ENCODE results near the gene ITGB5. TPM values are rescaled to one million over a fixed set of nuclear protein-coding genes. Genes with fewer than 3 reads are reported as not detected.

The ITGB5 gene
- total RNA-seq, 2 donors from 2014 or later = 576 to 592 TPM

DNA sequence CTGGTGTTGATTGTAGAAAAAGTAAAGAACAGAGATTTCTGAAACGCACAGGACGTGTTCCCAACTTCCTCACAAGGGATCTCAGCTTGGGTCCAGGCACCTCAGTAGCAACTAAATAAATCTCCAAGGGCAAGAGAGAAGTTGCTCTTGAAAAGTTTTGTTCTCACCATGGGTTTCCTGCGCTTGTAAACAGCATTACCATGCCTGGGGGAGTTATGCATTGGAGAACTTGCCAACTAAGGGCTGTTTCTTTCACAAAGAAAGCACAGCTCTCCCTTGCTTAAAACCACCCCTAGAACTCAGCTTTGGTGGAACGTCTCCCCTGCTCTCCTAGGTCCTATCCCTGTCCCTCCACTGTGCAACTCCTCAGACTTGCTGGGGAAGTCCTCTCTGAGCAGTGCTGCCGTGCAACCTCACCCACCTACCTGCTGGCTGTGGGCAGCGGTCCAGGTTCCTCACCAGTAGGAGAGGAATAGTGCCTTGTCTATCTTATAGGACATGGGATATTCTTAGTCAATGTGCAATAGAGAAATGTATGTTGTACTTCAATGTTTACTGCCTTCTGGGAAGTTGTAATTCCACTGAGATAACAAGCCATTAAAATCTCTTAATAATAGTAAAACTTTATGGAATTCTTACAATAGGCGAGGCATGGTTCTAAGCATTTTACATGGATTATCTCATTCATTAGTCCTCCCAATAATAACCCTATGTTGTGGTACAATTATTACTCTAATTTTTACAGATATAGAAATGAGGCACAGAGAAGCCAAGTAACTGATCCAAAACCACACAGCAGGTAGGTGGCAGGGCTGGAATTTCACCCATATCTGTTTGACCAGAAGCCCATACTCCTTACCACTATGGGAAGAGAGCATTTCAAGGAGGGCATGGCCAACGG lies 105.4 kb downstream of the ITGB5 start:
- TF ChIP-seq, protein P1, sequence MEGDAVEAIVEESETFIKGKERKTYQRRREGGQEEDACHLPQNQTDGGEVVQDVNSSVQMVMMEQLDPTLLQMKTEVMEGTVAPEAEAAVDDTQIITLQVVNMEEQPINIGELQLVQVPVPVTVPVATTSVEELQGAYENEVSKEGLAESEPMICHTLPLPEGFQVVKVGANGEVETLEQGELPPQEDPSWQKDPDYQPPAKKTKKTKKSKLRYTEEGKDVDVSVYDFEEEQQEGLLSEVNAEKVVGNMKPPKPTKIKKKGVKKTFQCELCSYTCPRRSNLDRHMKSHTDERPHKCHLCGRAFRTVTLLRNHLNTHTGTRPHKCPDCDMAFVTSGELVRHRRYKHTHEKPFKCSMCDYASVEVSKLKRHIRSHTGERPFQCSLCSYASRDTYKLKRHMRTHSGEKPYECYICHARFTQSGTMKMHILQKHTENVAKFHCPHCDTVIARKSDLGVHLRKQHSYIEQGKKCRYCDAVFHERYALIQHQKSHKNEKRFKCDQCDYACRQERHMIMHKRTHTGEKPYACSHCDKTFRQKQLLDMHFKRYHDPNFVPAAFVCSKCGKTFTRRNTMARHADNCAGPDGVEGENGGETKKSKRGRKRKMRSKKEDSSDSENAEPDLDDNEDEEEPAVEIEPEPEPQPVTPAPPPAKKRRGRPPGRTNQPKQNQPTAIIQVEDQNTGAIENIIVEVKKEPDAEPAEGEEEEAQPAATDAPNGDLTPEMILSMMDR (IDR thresholded peaks at IDR 0.05) = no peak
- no peak for DNase-seq (ENCODE audit: low spot score)
- H3K4me3 ChIP-seq = no peak overlapping the region
- no peaks in the 10 kb centered on the region for H3K36me3 ChIP-seq
- no peaks in the 10 kb centered on the region for H3K9me3 ChIP-seq
- peak overlapping the region; percentile 94 to 97 for H3K27ac ChIP-seq
- peaks cover 40 to 83% of the 10 kb centered on the region in 2 donors for H3K4me1 ChIP-seq (ENCODE audit: control insufficient read depth in 1 of 2, low read depth in 2 of 2)
- H3K27me3 ChIP-seq (replicated peaks; ENCODE audit: insufficient read depth) = no peaks in the 10 kb centered on the region
- no peak for ATAC-seq (ENCODE audit: insufficient number of reproducible peaks, low FRiP score, low read depth)

DNA sequence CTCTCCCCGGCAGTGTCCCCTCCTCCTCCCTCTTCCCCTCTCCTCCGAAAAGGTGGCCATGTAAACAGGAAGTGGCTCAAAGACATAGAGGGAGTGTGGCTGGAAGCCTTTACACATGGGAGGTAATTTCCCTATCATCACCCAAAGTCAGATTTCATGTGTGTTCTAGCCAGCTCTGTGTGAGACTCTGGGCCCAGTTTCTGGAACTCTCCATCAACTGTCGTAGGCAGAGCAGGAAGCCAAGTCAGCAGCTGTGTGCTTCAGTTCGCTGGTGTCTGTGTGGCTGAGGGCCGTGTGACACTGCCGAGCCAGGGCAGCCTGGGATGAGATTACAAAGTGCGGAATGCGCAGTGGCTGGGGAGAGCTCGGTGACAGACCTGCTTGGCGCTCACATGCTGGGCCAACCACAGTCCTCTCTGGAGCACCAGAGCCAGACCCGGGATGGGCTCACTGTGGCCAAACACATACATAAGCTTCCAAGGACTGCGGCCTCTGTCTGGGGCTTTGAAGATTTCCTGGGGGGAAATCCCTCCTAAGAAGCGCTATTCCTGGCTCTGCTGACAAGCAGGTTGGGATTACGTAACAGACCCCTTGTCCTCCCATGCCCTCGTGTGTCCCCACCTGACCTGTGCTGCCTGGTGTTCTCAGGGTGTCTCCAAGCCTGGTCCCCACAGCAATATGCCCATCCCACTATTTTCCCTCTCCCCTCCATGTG lies 106.2 kb downstream of the ITGB5 start:
- Histone ChIP-seq H3K36me3 (no peaks in the 10 kb centered on the region), H3K4me3 (peak overlapping the region; percentile 46), H3K9me3 (no peaks in the 10 kb centered on the region), H3K4me1 (ENCODE audit: control insufficient read depth in 1 of 2, low read depth in 2 of 2) (peaks cover 37 to 78% of the 10 kb centered on the region in 2 donors), H3K27ac (peak overlapping the region; percentile 94 to 97), H3K27me3 (replicated peaks; ENCODE audit: insufficient read depth) (no peaks in the 10 kb centered on the region)
- ATAC-seq (ENCODE audit: insufficient number of reproducible peaks, low FRiP score, low read depth) (peak; percentile 50), DNase-seq (ENCODE audit: low spot score) (peak; percentile 45)
- TF ChIP-seq, protein P1 (IDR thresholded peaks at IDR 0.05) = no peak

DNA sequence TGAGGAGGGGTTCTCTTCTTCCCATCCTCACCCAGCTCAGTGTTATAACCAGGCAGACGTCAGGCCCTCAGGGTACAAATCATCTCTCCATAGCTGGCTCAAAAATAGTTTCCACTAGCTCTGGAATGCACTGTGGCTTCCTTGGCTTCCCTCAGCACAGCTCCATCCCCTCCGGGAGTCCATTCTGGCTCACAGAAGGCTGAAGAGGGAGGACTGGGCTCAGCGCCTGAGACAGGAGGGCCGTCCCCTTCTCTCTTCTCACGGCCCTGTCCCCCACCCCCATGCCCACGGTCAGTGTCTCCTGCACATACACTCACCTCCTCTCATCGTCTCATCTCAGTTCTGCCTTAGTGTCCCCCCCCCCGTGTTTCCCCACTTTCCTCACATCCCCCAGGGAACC lies 106.8 kb downstream of the ITGB5 start:
- TF ChIP-seq, protein P1 (IDR thresholded peaks at IDR 0.05) = no peak
- H3K4me1 ChIP-seq (ENCODE audit: control insufficient read depth in 1 of 2, low read depth in 2 of 2) = peaks cover 42 to 76% of the 10 kb centered on the region in 2 donors
- DNase-seq (ENCODE audit: low spot score) = no peak

DNA sequence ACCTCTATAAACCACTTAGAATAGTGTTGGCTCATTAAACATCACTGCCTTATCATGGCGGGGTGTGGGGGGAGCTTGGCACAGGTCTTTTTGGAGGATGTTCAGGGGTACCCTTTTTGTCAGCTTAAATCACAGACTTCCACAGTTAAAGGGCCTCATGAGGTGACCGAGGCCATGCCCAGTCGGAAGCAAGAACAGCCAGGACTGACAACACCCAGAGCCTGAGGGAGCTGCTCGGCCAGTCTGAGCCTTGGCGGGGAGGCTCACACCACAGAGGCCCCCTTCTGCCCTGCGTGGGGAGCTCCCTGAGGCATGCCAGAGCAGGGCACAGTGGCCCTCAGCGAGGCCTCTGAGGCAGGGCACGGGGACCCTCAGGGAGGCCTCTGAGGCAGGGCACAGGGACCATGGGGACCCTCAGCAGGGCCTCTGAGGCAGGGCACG lies 107.4 kb downstream of the ITGB5 start:
- Histone ChIP-seq H3K27ac (peak overlapping the region; percentile 94 to 97), H3K4me1 (ENCODE audit: control insufficient read depth in 1 of 2, low read depth in 2 of 2) (peaks cover 41 to 76% of the 10 kb centered on the region in 2 donors), H3K27me3 (replicated peaks; ENCODE audit: insufficient read depth) (no peaks in the 10 kb centered on the region), H3K9me3 (no peaks in the 10 kb centered on the region), H3K36me3 (no peaks in the 10 kb centered on the region), H3K4me3 (peak overlapping the region; percentile 46)
- TF ChIP-seq, protein P1 (IDR thresholded peaks at IDR 0.05) = no peak
- ATAC-seq (ENCODE audit: insufficient number of reproducible peaks, low FRiP score, low read depth) (no peak), DNase-seq (ENCODE audit: low spot score) (no peak)

More for the DNA sequence above, 106.8 kb downstream of the ITGB5 start:
- H3K4me3 ChIP-seq = peak overlapping the region; percentile 46
- H3K36me3 ChIP-seq = no peaks in the 10 kb centered on the region
- H3K9me3 ChIP-seq = no peaks in the 10 kb centered on the region
- H3K27ac ChIP-seq = peak overlapping the region; percentile 94 to 97
- H3K27me3 ChIP-seq (replicated peaks; ENCODE audit: insufficient read depth) = no peaks in the 10 kb centered on the region
- ATAC-seq (ENCODE audit: insufficient number of reproducible peaks, low FRiP score, low read depth) = peak; percentile 39

DNA sequence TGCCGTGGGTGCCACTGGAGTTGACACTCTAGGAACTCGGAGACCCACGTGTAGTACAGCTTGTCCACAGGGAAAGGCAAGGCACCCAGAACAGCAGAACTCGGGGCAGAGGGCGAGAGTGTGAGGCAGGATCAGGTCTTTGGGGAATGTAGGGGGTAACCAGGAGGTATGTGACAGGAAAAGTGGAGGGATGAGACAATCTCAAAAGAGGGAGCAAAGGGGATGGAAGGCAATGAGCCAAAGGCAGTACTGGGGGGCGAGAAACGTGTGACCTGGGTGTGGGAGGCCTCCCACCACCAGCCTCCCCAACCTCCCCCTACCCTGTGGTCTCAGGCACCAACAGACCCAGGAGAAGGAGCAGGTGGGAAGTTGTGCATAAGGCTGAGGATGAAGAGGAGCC lies 108.0 kb downstream of the ITGB5 start:
- Histone ChIP-seq H3K9me3 (no peaks in the 10 kb centered on the region), H3K36me3 (no peaks in the 10 kb centered on the region), H3K27me3 (replicated peaks; ENCODE audit: insufficient read depth) (no peaks in the 10 kb centered on the region), H3K4me1 (ENCODE audit: control insufficient read depth in 1 of 2, low read depth in 2 of 2) (peaks cover 41 to 76% of the 10 kb centered on the region in 2 donors), H3K4me3 (no peak overlapping the region), H3K27ac (peak overlapping the region; percentile 94 to 97)
- DNase-seq (ENCODE audit: low spot score) = no peak
- ATAC-seq (ENCODE audit: insufficient number of reproducible peaks, low FRiP score, low read depth) = no peak
- TF ChIP-seq, protein P1 (IDR thresholded peaks at IDR 0.05) = no peak

All from thoracic aorta (tissue), 2 donors.